ENCODE data around the gene STK11.

The STK11 gene

GRCh38 chr19:1276628-1277022 lies 71.0 kb downstream of the STK11 start:
- CTCF ChIA-PET: interaction anchor here (1.7 to 4.8 kb wide), 2 partner anchors 10 to 95 kb away, joined by 5 to 60 read pairs; no protein-coding TSS in a partner anchor
- Histone ChIP-seq H3K36me3 (ENCODE audit: control insufficient read depth in 4 of 4, insufficient read depth in 4 of 4, low read length in 3 of 4) (peaks cover 2 to 61% (median 41%) of the 10 kb centered on the region in 4 experiments), H3K27me3 (replicated peaks in 2 of 5; ENCODE audit: control insufficient read depth in 4 of 5, insufficient read depth in 5 of 5, low read length in 4 of 5) (no peaks in the 10 kb centered on the region), H3K27ac (ENCODE audit: insufficient read depth in 1 of 2, low read depth in 1 of 2, low read length in 2 of 2, poor library complexity in 1 of 2, severe bottlenecking in 2 of 2) (peak overlapping the region in 1 of 2 experiments; percentile 92), H3K9me3 (ENCODE audit: control extremely low read depth in 1 of 5, control insufficient read depth in 4 of 5, insufficient read depth in 2 of 5, low read depth in 1 of 5, low read length in 4 of 5) (no peaks in the 10 kb centered on the region), H3K4me3 (ENCODE audit: control insufficient read depth in 1 of 7, extremely low read depth in 1 of 7, insufficient read depth in 4 of 7, low read depth in 2 of 7, low read length in 6 of 7) (peak overlapping the region in 6 of 7 experiments; percentile 33 to 84 (median 76)), H3K4me1 (ENCODE audit: control extremely low read depth in 1 of 4, control insufficient read depth in 4 of 4, insufficient read depth in 4 of 4, low read length in 3 of 4) (peaks cover 0 to 46% (median 40%) of the 10 kb centered on the region in 4 experiments)
- DNase-seq: peak in 2 of 3 donors; percentile 59 to 75
- WGBS (ENCODE audit: insufficient coverage): 36% methylated on average over 10 of the region's 10 CpGs
- POLR2A ChIA-PET: no interaction called here

GRCh38 chr19:1277061-1277460 lies 71.5 kb downstream of the STK11 start:
- Histone ChIP-seq H3K4me1 (ENCODE audit: control extremely low read depth in 1 of 4, control insufficient read depth in 4 of 4, insufficient read depth in 4 of 4, low read length in 3 of 4) (peaks cover 0 to 42% (median 36%) of the 10 kb centered on the region in 4 experiments), H3K9me3 (ENCODE audit: control extremely low read depth in 1 of 5, control insufficient read depth in 4 of 5, insufficient read depth in 2 of 5, low read depth in 1 of 5, low read length in 4 of 5) (no peaks in the 10 kb centered on the region), H3K27ac (ENCODE audit: insufficient read depth in 1 of 2, low read depth in 1 of 2, low read length in 2 of 2, poor library complexity in 1 of 2, severe bottlenecking in 2 of 2) (peak overlapping the region in 1 of 2 experiments; percentile 92), H3K4me3 (ENCODE audit: control insufficient read depth in 1 of 7, extremely low read depth in 1 of 7, insufficient read depth in 4 of 7, low read depth in 2 of 7, low read length in 6 of 7) (peak overlapping the region in 1 of 7 experiments; percentile 84), H3K36me3 (ENCODE audit: control insufficient read depth in 4 of 4, insufficient read depth in 4 of 4, low read length in 3 of 4) (peaks cover 2 to 56% (median 37%) of the 10 kb centered on the region in 4 experiments), H3K27me3 (replicated peaks in 2 of 5; ENCODE audit: control insufficient read depth in 4 of 5, insufficient read depth in 5 of 5, low read length in 4 of 5) (no peaks in the 10 kb centered on the region)
- POLR2A ChIA-PET: no interaction called here
- WGBS (ENCODE audit: insufficient coverage): 94% methylated on average over 14 of the region's 15 CpGs
- no peak for DNase-seq
- CTCF ChIA-PET: interaction anchor here (0.8 to 4.8 kb wide), 3 partner anchors 33 to 95 kb away, joined by 4 to 60 read pairs (median 9); no protein-coding TSS in a partner anchor
